GM18909 (cell line): Measurements from ENCODE around the gene ADGRL1.
"Not testable (repeated sequence)": the region's sequence is repeated elsewhere in the genome, so short reads cannot be mapped to it uniquely, and the experiment has no call there.

Source experiments
- ATAC-seq: cut with Tn5 transposase; IDR thresholded peaks from one replicate; pipeline ENCODE4 v1.9.1; 2021; ENCODE audit warnings: mild to moderate bottlenecking; ENCODE audit not compliant: unreplicated experiment, poor library complexity

Gene ADGRL1

GRCh38 chr19:14146169-14146568, 59.8 kb downstream of the ADGRL1 start:
- ATAC-seq, result not testable (repeated sequence)

- ATAC-seq, result no peak
Measured at GRCh38 chr19:14145381-14145780, 60.6 kb downstream of the ADGRL1 start.

DNA sequence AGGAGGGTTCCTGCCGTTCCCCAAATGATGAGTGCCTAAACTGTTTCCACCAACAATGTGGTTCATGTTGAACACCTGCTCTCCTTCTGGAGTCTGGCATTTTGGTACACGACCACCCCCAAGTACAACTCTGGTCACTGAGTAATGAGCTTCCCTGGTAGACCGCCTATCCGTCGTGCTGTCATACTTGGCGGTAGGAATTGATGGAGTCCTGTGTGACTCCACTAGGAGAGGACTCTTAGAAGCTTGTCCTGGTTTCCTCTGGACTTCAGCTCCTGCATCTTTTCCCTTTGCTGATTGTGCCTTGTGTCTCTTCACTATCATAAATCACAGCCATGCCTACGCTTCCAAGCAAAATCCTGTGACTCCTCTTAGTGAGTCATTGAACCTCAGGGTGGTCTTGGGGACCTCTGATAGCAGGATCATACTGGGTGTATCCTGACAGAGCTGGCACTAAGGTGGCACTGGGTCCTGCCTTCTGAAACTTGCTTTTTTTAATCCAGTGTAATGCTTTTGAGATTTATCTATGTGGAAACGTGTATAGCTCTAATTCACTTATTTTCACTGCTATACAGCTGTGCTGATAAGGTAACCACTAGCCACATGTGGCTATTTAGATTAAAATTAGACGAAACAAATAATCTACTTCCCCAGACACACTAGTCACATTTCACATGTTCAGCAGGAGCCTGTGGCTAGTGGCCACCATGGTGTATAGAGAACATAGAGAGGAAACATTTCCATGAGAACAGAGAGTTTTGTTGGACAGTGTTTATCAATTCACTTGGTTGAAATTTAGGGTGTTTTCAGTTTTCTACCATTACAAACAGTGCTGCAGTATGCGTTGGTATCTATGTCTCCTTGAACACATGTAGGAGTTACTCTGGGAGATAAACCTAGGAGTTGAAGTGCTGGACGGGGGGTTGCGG, 63.4 kb downstream of the ADGRL1 start:
- no peak for ATAC-seq

DNA sequence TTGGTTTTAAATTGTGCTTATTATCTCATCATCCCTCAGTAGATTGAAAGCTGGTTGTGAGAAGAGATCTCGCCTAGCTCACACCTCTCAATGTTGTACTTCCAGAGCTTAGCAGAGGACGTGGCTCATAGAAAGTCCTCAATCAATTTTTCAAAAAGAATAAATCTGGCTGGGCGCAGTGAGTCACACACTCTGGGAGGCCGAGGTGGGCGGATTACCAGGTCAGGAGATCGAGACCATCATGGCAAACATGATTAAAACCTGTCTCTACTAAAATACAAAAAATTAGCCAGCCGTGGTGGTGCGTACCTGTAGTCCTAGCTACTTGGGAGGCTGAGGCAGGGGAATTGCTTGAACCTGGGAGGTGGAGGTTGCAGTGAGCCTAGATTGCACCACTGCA, 64.9 kb downstream of the ADGRL1 start:
- ATAC-seq, result no peak

DNA sequence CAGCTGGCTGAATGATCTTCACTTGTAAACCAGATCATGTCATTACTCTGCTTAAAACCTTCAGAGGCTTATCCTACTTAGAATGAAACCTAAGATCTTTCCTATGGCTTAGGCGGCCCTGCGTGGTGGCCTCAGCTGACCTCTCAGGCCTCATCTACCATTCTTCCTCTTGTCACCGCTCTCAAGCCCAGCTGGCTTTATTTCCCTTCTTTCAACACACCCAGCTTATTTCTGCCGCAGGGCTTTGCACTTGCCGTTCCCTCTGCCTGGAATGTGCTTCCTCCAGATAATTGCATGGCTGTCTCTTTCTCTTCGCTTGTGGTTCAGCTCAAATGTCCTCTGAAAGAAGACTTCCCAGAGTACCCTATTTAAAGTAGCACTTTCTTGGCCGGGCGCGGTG, 66.0 kb downstream of the ADGRL1 start:
- ATAC-seq, result no peak

GRCh38 chr19:14138576-14139265, 67.2 kb downstream of the ADGRL1 start:
- ATAC-seq, result no peak

- ATAC-seq, result peak; percentile 83
Measured at GRCh38 chr19:14136509-14137281, 69.3 kb downstream of the ADGRL1 start, which contains the start of gene ASF1B. ASF1B (minus strand) TSS chr19:14136589; CDS start chr19:14136456, 133 bp downstream.

DNA sequence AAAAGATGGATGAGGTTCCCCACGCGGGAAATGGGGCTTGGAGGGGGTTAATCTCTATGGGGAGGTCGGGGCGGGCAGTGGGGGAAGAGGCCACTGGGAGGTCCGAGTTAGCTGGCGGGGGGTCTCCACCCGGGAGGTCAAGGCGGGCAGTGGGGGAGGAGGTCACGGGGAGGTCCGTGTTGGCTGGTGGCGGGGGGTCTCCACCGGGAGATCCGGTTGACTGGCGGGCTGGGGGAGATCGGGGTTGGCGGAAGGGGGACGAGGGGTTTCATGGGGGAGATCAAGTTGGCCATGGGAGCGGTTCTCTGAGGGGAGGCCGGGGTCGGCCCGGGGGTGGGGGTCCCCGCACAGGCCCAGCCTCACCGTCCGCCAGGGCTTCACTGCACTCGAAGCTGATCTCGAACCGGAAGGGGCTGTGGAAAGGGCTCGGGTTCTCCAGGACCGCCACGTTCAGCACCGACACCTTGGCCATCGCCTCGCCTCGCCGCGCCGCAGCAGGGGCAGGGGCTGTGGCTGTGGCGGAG, 69.9 kb downstream of the ADGRL1 start:
- no peak for ATAC-seq

- no peak for ATAC-seq
Measured at GRCh38 chr19:14135355-14135754, 70.6 kb downstream of the ADGRL1 start.

DNA sequence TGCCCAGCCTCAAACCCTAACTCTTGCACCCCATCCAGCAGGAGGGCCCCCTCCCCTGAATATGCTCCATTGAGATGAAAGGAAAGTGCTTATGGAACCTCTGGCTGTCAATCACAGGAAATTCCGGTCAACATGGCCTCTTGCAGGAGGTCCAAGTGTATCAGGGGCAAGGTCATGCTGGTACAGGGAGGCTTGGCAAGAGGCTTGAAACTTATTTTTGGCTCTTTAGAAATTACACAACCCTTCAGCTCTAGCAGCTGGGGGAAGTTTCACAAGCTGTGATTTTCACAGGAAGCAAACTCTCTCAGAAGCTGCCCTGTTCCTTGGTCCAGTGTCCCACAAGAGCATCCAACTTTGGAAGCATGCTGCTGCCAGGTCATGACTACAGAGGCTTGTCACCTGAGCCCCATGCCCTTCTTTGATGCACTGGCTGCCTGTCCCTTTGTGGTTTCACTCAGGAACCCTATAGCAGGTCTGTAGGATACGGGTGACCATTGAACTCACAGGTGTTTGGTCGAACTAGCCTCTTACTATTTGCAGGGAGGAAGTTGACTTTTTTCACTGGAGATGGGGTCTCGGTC, 78.0 kb downstream of the ADGRL1 start:
- no peak for ATAC-seq

DNA sequence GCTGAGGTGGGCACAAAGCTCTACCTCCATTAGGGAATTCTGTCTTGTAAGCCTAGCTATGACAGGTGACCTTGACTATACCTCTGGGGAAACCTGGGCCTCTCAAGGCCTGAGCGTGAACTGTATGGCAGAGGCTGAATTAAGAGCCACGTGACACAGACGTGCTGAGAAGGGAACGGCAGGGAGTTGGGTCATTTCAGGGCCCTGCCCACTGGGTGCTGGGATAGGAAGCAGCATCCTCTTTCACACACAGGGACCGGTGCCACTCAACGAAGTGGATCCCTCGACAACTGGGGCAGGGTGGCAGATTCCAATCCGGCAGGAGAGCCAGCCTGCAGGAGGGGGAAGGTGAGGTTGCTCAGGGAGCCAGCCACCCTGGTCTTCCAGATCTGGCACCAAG, 78.8 kb downstream of the ADGRL1 start:
- no peak for ATAC-seq

- ATAC-seq, result no peak
Measured at GRCh38 chr19:14122924-14123323, 83.0 kb downstream of the ADGRL1 start.

DNA sequence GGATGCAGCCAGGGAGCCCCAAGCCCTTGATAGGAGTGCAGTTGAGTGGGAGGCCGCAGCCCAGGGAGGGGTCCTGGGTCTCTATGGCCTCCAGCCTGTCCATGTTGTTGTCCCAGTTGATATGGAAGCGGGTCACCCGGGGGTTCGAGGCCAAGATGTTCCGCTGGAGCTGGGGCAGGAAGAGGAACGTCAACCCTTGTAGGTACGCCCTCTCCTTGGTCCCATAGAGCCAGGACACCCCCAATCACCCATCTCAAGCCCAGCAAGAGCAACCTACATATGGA, 85.5 kb downstream of the ADGRL1 start:
- no peak for ATAC-seq

DNA sequence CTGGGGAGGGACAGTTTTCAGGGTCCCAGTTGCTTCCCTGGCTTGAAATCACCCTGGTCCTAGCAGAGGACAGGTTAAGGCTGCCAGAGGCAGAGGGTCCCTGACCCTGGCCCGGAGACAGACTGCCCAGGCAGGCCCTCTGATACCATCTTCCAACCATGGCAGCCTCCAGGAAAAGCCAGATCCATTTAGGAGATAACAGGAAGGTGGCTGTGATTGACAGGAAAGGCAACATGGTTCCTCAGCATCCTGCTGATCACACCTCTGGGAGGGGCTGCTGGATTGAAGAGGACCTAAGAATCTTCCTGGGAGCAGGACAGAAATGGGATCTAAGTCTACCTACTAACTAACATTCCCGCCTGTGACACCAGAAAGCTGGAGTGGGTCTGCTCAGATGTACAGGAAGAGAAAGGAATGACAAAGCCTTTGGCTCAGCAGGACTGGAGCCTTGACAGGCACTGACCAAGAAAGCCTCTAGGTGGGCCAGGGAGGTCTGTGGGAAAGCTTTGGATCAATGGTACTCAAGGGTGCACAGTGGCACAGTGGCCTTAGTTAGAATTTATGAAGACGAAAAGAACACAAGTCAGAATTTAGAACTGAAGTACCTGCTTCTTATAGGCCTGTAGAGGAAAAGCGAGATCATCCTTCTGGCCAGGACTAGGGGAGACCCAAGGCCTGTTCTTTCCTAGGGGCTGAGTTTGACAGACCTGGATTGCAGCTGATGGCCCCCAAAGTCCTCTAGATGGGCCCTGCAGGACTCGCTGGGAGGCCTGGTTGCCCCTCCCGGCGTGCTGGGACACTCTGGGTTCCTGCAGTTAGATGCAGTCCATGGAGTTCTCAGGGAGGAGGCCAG, 86.1 kb downstream of the ADGRL1 start:
- ATAC-seq, result no peak

DNA sequence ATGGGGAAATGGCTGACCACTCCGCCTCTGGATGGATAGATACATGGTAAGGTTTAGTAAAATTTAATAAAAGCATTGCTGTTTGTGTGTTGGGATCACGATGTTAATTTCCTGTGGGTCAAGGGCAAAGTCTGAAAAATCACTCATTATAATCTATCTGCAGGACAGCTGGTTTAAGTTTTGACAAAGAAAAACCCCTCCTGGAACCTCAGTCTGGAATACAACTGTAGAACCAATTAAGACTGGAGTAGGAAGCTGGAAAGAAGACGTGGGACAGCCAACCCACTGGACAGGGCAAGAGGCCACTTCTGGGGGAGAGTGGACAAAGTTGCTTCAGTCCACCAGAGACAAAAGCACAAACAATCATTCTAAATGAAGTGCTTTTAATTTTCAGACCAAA, 86.8 kb downstream of the ADGRL1 start:
- no peak for ATAC-seq

- peak; percentile 43 for ATAC-seq
Measured at GRCh38 chr19:14118165-14119051, 87.6 kb downstream of the ADGRL1 start.

DNA sequence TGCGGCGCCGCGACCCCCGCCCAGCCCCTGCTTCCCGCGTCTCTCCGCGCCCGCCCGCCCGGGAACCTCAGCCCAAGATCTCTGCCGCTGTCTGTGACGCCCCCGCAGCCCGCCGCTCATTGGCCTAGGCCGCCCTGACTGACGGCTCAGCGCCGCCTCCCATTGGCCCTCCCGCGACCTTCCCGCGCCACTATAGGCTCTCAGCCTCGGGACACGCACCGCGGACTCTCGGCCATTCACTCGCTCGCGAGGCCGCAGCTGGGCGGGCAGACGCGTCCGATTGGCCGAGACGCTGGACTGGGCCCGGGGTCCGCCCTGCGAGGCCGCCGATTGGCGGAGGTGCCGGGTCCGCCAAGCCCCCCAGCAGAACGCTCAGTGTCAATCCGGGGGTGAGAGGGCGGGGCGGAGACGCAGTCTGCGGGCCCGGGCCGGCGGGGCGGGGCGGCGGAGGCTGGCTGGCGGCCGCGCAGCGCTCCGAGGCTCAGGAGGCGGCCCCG, 88.3 kb downstream of the ADGRL1 start, which contains the start of gene PRKACA:
Gene PRKACA, minus strand, starts transcription at position 95 of the 497 bp plus-strand sequence. CDS start 215 bp downstream, outside the sequence.
- peak; percentile 82 for ATAC-seq

- peak; percentile 15 for ATAC-seq
Measured at GRCh38 chr19:14116918-14117578, 88.9 kb downstream of the ADGRL1 start.
